ENCODE measurements around the gene TUFT1. TPM values are rescaled to one million over a fixed set of nuclear protein-coding genes. Genes with fewer than 3 reads are reported as not detected.

The TUFT1 gene
- total RNA-seq, 2 donors from 2014 or later = 15.2 to 29.0 TPM

DNA sequence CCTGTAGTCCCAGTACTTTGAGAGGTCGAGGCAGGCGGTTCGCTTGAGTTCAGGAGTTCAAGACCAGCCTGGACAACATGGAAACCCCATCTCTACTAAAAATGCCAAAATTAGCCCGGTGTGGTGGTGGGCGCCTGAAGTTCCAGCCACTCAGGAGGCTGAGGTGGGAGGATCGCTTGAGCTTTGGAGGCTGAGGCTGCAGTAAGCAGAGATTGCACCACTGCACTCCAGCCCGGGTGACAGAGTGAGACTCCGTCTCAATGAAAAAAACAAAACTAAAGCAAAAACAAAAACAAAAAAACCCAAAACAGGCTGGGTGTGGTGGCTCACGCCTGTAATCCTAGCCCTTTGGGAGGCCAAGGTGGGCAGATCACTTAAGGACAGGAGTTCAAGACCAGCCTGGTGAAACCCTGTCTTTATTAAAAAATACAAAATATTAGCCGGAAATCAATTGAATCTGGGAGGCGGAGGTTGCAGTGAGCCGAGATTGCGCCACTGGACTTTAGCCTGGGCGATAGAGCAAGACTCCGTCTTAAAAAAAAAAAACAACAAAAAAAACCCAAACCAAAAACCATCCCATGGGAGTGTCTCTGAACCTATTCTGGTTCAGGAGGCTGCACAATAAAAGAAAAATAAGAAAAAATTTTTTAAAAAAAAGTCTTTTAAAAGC lies 30.6 kb upstream of the TUFT1 start:
- Histone ChIP-seq H3K27me3 (replicated peaks; ENCODE audit: insufficient read depth) (no peaks in the 10 kb centered on the region), H3K27ac (peak overlapping the region in 1 of 2 donors; percentile 90), H3K36me3 (no peaks in the 10 kb centered on the region), H3K4me3 (no peak overlapping the region), H3K9me3 (no peaks in the 10 kb centered on the region), H3K4me1 (replicated peaks) (no peaks in the 10 kb centered on the region)
- TF ChIP-seq, protein P1, sequence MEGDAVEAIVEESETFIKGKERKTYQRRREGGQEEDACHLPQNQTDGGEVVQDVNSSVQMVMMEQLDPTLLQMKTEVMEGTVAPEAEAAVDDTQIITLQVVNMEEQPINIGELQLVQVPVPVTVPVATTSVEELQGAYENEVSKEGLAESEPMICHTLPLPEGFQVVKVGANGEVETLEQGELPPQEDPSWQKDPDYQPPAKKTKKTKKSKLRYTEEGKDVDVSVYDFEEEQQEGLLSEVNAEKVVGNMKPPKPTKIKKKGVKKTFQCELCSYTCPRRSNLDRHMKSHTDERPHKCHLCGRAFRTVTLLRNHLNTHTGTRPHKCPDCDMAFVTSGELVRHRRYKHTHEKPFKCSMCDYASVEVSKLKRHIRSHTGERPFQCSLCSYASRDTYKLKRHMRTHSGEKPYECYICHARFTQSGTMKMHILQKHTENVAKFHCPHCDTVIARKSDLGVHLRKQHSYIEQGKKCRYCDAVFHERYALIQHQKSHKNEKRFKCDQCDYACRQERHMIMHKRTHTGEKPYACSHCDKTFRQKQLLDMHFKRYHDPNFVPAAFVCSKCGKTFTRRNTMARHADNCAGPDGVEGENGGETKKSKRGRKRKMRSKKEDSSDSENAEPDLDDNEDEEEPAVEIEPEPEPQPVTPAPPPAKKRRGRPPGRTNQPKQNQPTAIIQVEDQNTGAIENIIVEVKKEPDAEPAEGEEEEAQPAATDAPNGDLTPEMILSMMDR (IDR thresholded peaks at IDR 0.05) = no peak
- TF ChIP-seq POLR2AphosphoS5 (IDR thresholded peaks at IDR 0.05) = no peak
- no peak for TF ChIP-seq POLR2A (IDR thresholded peaks at IDR 0.05)
- WGBS = 95% methylated on average over 15 of the region's 15 CpGs
- DNase-seq (ENCODE audit: low spot score) = no peak
- intact Hi-C loops (cut with DNase I) = no loop called here

DNA sequence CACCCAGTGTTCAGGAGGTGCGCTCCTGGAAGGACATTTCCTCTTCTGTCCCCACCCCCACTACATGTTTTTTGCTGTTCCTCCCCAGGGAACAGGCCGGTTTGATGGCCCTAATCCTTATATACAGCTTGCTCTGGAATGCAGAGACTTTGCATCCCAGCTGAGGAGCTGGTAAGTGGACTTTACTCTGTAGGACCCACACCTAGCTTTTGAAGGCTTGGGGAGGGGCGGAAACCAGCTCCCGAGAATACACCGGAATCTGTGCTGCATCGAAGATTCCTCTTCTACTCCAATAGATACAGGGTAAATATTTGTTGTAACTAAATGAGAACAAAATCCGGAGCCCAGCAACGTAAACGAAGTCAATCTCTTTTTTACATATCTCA lies 30.1 kb upstream of the TUFT1 start:
- no peak for TF ChIP-seq POLR2A (IDR thresholded peaks at IDR 0.05)
- TF ChIP-seq, protein P1 (IDR thresholded peaks at IDR 0.05) = no peak
- Histone ChIP-seq H3K4me1 (replicated peaks) (no peaks in the 10 kb centered on the region), H3K27me3 (replicated peaks; ENCODE audit: insufficient read depth) (no peaks in the 10 kb centered on the region), H3K36me3 (no peaks in the 10 kb centered on the region), H3K9me3 (no peaks in the 10 kb centered on the region), H3K4me3 (no peak overlapping the region), H3K27ac (peak overlapping the region in 1 of 2 donors; percentile 90)
- intact Hi-C loops (cut with DNase I) = no loop called here
- DNase-seq (ENCODE audit: low spot score) = no peak
- WGBS = 45% methylated on average over 9 of the region's 9 CpGs

DNA sequence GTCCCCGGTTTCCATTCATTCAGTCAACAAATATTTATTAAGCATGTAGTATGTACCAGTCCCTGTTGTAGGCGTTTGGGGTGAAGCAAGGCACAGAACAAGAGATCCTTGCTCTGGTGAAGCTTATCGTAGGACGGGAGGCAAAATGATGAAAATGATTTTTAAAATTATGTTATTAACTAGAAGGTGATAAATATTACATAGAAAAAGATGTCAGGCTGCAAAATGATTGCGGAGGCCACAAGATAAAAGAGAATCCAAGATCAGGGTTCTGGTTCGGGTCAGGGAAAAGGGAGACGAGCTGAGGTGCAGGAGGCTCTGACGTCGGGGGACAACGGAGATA lies 29.5 kb upstream of the TUFT1 start:
- WGBS = 10% methylated on average over 10 of the region's 10 CpGs
- H3K4me3 ChIP-seq = peak overlapping the region; percentile 58 to 66
- intact Hi-C loops (cut with DNase I) = no loop called here
- peak overlapping the region; percentile 86 to 90 for H3K27ac ChIP-seq
- H3K36me3 ChIP-seq = no peaks in the 10 kb centered on the region
- TF ChIP-seq POLR2A (IDR thresholded peaks at IDR 0.05) (no peak), POLR2AphosphoS5 (IDR thresholded peaks at IDR 0.05) (no peak)
- TF ChIP-seq, protein P1 (IDR thresholded peaks at IDR 0.05) = no peak
- no peaks in the 10 kb centered on the region for H3K9me3 ChIP-seq
- H3K4me1 ChIP-seq (replicated peaks) = no peaks in the 10 kb centered on the region
- no peak for DNase-seq (ENCODE audit: low spot score)
- H3K27me3 ChIP-seq (replicated peaks; ENCODE audit: insufficient read depth) = no peaks in the 10 kb centered on the region

DNA sequence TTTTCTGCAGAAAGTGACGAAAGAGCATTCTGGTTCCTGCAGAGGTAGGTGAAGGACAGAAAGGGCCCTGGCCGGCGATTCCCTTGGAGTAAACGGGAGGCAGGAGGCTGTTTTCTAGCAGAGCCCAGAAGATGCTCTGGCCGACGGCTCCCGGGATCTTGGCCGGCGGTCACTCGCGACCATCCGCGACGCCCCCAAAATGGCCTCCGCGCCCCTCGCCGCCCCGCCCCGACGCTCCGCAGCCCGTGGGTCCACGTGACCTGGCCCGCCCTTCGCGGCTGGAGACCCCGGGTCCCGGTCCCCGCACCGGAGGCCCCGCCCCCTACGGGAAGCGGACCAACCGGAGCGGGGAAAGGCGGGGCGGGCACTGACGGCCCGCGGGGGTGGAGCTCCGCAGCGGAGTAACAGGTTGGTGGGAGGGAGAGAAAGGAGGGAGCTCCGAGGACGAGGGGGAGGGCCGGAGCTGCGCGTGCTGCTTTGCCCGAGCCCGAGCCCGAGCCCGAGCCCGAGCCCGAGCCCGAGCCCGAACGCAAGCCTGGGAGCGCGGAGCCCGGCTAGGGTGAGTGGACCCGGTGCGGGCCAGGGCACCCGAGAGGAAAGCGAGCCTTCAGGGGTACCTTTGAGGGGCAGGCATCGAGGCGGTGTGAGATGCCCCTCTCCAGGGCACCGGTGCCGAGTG lies 29.0 kb upstream of the TUFT1 start, which contains the start of gene CGN:
CGN (plus strand) TSS at position 431 of the 679 bp plus-strand sequence. CDS start 7,133 bp downstream, outside the sequence.
- under 1% methylated on average over 57 of the region's 68 CpGs for WGBS
- Histone ChIP-seq H3K4me1 (replicated peaks) (no peaks in the 10 kb centered on the region), H3K9me3 (no peaks in the 10 kb centered on the region), H3K27ac (peak within 1 kb of the TSS; percentile 86 to 90), H3K4me3 (peak within 1 kb of the TSS; percentile 58 to 66), H3K27me3 (replicated peaks; ENCODE audit: insufficient read depth) (no peaks in the 10 kb centered on the region), H3K36me3 (no peaks in the 10 kb centered on the region)
- DNase-seq (ENCODE audit: low spot score) = peak; percentile 93
- intact Hi-C loops (cut with DNase I) = no loop called here
- TF ChIP-seq, protein P1 (IDR thresholded peaks at IDR 0.05) = peak in 1 of 4 experiments; percentile 1
- TF ChIP-seq POLR2AphosphoS5 (IDR thresholded peaks at IDR 0.05) (peak; percentile 72), POLR2A (IDR thresholded peaks at IDR 0.05) (peak; percentile 85)
